A549 (cell line): ENCODE results near the gene ANXA2. TPM values are rescaled to one million over a fixed set of nuclear protein-coding genes. Genes with fewer than 3 reads are reported as not detected.

Experiments
- ATAC-seq, 2 experiments: fragments of 200-7000 bp in 1 of 2; fragments of >200 bp in 1 of 2; cut with Nextera tagmentation in 1 of 2; cut with Tn5 transposase in 1 of 2; 3 replicates each; pipeline versions ENCODE4 v1.8.0 to v1.9.1; 2018 to 2020; ENCODE audit warnings: mild to moderate bottlenecking in 1 of 2, moderate library complexity in 1 of 2
- CTCF ChIA-PET: fragments of 300-600 bp; sonication (Branson Sonifier 250); formaldehyde crosslinking; extraction: SDS; loops from one replicate; lab custom pipeline; 2021; ENCODE audit warnings: antibody characterized with exemption, inconsistent platforms; lab: Yijun Ruan, JAX
- POLR2A ChIA-PET: fragments of 350-600 bp; formaldehyde crosslinking; extraction: SDS; loops from one replicate; lab custom pipeline; 2021; ENCODE audit warnings: antibody characterized with exemption, inconsistent platforms; lab: Yijun Ruan, JAX
- DNase-seq, 2 experiments: peaks; one replicate each; pipeline versions ENCODE4 v3.0.0 to v3.0.0-alpha.2; 2011 to 2016; ENCODE audit warnings: low read depth in 1 of 2, low spot score in 1 of 2
- FAIRE-seq: peaks from 2 replicates; lab custom pipeline; 2011; peaks lifted over from hg19 to GRCh38; lab: Jason Lieb, UNC
- H3K27ac ChIP-seq, 2 experiments: fragments of >200 bp; sonication (Bioruptor Twin); formaldehyde crosslinking; 3 replicates each; pipeline ENCODE4 v1.5.1; 2016 to 2017
- H3K4me1 ChIP-seq: fragments of >200 bp; sonication (Bioruptor Twin); formaldehyde crosslinking; 3 replicates; pipeline ENCODE4 v1.6.1; 2016
- H3K4me2 ChIP-seq: fragments of >200 bp; sonication (Bioruptor Twin); formaldehyde crosslinking; 3 replicates; pipeline ENCODE4 v1.6.1; 2016
- H3K4me3 ChIP-seq: fragments of >200 bp; sonication (Bioruptor Twin); formaldehyde crosslinking; 3 replicates; pipeline ENCODE4 v1.5.1; 2016
- H3K9me3 ChIP-seq: fragments of >200 bp; sonication (Bioruptor Twin); formaldehyde crosslinking; 3 replicates; pipeline ENCODE4 v1.6.1; 2016
- EP300 ChIP-seq, 2 experiments: fragments of >200 bp; sonication (Bioruptor Twin); formaldehyde crosslinking; IDR thresholded peaks; 2 replicates in 1 of 2; 3 replicates in 1 of 2; pipeline ENCODE4 v1.6.1; 2016 to 2017
- MAFK ChIP-seq: fragments of 450-650 bp; IDR thresholded peaks from 2 replicates; pipeline ENCODE4 v1.6.1; 2014; ENCODE audit not compliant: partially characterized antibody
- WGBS: methylation state at CpG from one replicate; pipeline ENCODE4 v1.1.6; 2017; ENCODE audit errors: missing lambda C conversion rate; 5-methylcytosine and 5-hydroxymethylcytosine counted together
- polyA plus RNA-seq, 4 experiments: library from polyadenylated mRNA; depleted of rRNA in 3 of 4; stranded (reverse); fragments of >200 nt; fragmentation: RNase III in 1 of 4; extraction: RNeasy Plus Mini Kit Qiagen cat#74134 plus additional on column Dnase treatment in 1 of 4; gene quantifications; 2 replicates in 3 of 4; 3 replicates in 1 of 4; pipeline ENCODE4 v1.2.3, GENCODE V29; 2011 to 2017
- small RNA-seq, 6 experiments: library from RNA; depleted of rRNA; stranded (forward); fragments of <200 nt; gene quantifications; one replicate each; pipeline ENCODE3, GENCODE V24; 2012

Gene ANXA2
- polyA plus RNA-seq, 2 of the 4 experiments (the other 2 are of a cell fraction), result 4,707 to 5,746 TPM

- Histone ChIP-seq H3K9me3 (peaks cover 21% of the 10 kb centered on the region; the same call in 2 of the 3 replicates), H3K27ac (no peak overlapping the region), H3K4me3 (no peak overlapping the region), H3K4me1 (no peaks in the 10 kb centered on the region), H3K4me2 (no peak overlapping the region)
- TF ChIP-seq EP300 (IDR thresholded peaks at IDR 0.05) (no peak), MAFK (peak; percentile 84)
- WGBS, result 59% methylated on average over 18 of the region's 18 CpGs
- CTCF ChIA-PET, result interaction anchor here (0.8 to 3.5 kb wide), 6 partner anchors 9 to 575 kb away, joined by 3 to 17 read pairs (median 3); no protein-coding TSS in a partner anchor
- ATAC-seq (peak; percentile 50 to 54; a peak in 5 of 6 replicates), DNase-seq (peak in 1 of 2 experiments; percentile 12), FAIRE-seq (no peak)
- POLR2A ChIA-PET, result no interaction called here
Measured at GRCh38 chr15:60299452-60300047, 98.2 kb downstream of the ANXA2 start.

Small RNA genes lying within 50 kb of the gene (small RNA-seq; reads per million reads assigned to genes)
- gene AC087385.3, result 0 reads per million in 6 experiments

Other genes starting within 250 kb of the ANXA2 start
- 80.7 and 87.6 TPM in 2 replicates for gene ICE2, start 81.2 kb upstream of the ANXA2 start, polyA plus RNA-seq (2011; rRNA removed)
- gene ICE2, start 81.2 kb upstream of the ANXA2 start, polyA plus RNA-seq (2017; fragmentation: RNase III; extraction: RNeasy Plus Mini Kit Qiagen cat#74134 plus additional on column Dnase treatment), result 36.9 to 44.0 TPM (median 43.1 TPM) in 3 replicates